ENCODE results near the gene S100A13. TPM values are rescaled to one million over a fixed set of nuclear protein-coding genes. Genes with fewer than 3 reads are reported as not detected.

Gene S100A13
- polyA plus RNA-seq, 1 experiment = 310 TPM

DNA sequence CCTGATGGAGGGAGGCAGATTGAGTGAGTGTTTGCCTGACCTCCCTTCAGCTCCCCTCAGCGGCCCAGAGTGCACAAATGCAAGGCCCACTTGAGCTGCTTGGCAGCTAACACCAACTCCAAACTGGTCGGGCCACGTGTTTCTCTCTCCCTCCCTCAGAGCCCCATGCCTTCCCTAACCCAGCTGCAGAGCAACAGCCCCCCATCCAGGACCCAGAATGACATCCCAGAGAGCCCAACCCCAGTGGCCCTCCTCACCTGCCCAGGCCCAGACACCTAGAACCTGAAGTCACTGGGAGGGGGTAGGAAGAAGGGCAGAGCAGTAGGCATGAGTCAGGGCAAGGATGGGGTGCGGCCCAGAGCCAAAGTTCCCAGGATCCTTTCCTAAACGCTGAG lies 10.4 kb downstream of the S100A13 start:
- Histone ChIP-seq H3K27me3 (ENCODE audit: control insufficient read depth, insufficient read depth, low read length) (no peaks in the 10 kb centered on the region), H3K4me3 (ENCODE audit: low read depth, low read length) (no peak overlapping the region), H3K27ac (ENCODE audit: low read depth, low read length) (peak overlapping the region; percentile 11), H3K9me3 (ENCODE audit: control insufficient read depth, insufficient read depth, low read length) (no peaks in the 10 kb centered on the region; the same call in 1 of the 2 replicates)
- ChIA-PET POLR2A (interaction anchor here (1.4 to 5.4 kb wide), 3 partner anchors 10 to 83 kb away, joined by 5 to 45 read pairs (median 8); partner anchors contain the start of genes S100A1 and S100A13), CTCF (interaction anchor here (1.1 to 9.3 kb wide), 5 partner anchors 11 to 265 kb away, joined by 4 to 80 read pairs (median 29); partner anchors contain the start of genes S100A1 and S100A13)
- DNase-seq (ENCODE audit: low read depth, low spot score) = no peak
- TF ChIP-seq, protein P1, sequence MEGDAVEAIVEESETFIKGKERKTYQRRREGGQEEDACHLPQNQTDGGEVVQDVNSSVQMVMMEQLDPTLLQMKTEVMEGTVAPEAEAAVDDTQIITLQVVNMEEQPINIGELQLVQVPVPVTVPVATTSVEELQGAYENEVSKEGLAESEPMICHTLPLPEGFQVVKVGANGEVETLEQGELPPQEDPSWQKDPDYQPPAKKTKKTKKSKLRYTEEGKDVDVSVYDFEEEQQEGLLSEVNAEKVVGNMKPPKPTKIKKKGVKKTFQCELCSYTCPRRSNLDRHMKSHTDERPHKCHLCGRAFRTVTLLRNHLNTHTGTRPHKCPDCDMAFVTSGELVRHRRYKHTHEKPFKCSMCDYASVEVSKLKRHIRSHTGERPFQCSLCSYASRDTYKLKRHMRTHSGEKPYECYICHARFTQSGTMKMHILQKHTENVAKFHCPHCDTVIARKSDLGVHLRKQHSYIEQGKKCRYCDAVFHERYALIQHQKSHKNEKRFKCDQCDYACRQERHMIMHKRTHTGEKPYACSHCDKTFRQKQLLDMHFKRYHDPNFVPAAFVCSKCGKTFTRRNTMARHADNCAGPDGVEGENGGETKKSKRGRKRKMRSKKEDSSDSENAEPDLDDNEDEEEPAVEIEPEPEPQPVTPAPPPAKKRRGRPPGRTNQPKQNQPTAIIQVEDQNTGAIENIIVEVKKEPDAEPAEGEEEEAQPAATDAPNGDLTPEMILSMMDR (IDR thresholded peaks at IDR 0.05; ENCODE audit: low read depth, low read length) = no peak

DNA sequence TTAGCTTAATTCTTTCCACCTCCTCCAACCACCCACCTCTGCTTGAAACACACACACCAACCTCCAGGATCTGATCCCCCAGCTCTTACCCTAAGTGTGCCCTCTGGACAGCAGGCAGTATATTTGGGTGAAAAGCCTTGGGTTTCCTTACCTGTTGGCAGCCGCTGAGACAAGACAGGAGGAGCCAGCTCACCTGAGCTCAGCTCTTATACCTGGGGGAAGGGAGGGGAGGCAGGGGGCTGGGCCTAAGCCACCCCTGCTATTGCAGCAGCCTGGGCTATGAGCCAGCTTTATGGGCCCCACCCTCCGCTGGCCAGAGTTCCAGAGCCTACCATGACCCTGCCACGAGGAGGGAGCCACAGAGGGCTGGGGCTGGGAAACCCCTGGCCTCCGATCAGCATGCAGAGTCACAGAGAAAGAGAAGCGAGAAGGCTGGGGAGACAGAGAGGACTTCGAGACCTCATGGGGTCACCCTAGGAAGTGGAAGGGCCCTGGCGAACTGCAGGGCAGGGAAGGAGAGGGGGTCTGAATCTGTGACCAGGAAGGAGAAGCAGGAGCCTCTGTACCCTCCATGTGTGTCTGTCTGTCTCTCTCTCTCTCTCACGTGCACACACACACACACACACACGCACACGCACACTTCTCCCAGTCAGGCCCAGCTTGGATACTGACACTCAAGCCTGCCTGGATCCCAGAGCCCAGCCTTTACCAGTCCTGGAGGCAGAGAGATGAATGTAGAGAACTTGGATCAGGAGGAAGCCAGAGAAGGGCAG lies 11.0 kb downstream of the S100A13 start, which contains the start of gene S100A14:
Gene S100A14, minus strand, starts transcription at position 182 of the 773 bp plus-strand sequence. CDS start 467 bp downstream, outside the sequence.
- Histone ChIP-seq H3K9me3 (ENCODE audit: control insufficient read depth, insufficient read depth, low read length) (no peaks in the 10 kb centered on the region; the same call in 1 of the 2 replicates), H3K27ac (ENCODE audit: low read depth, low read length) (peak within 1 kb of the TSS; percentile 11), H3K27me3 (ENCODE audit: control insufficient read depth, insufficient read depth, low read length) (no peaks in the 10 kb centered on the region), H3K4me3 (ENCODE audit: low read depth, low read length) (no peak within 1 kb of the TSS)
- ChIA-PET CTCF (interaction anchor here (0.8 to 9.3 kb wide), 4 partner anchors 12 to 106 kb away, joined by 3 to 80 read pairs (median 39); partner anchors contain the start of genes S100A1 and S100A13), POLR2A (interaction anchor here (0.8 to 5.4 kb wide), 4 partner anchors 11 to 110 kb away, joined by 3 to 45 read pairs (median 12); partner anchors contain the start of genes CHTOP, S100A1 and S100A13)
- TF ChIP-seq, protein P1 (IDR thresholded peaks at IDR 0.05; ENCODE audit: low read depth, low read length) = no peak
- no peak for DNase-seq (ENCODE audit: low read depth, low spot score)

DNA sequence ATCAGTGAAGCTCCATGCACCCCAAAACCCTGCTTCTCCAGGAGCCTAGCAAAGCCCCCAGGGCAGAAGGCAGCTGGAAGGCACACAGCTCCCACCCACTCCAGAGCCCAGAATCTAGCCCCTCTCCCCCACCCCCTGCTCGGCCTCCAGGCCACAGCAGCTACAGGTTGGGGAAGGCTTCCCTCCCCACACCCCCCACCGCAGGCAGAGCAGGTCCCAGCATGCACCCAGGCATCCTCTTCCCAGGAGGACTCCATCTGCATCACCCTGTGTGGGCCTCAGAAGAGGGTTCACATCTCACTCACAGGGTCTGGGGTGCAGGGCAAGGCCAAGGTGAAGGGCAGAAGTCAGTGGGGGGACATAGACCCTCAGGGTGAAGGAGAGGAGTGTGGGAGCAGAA lies 11.9 kb downstream of the S100A13 start:
- POLR2A ChIA-PET = interaction anchor here (0.8 to 5.4 kb wide), 3 partner anchors 12 to 109 kb away, joined by 3 to 45 read pairs (median 18); partner anchors contain the start of genes CHTOP, S100A1 and S100A13
- CTCF ChIA-PET = interaction anchor here (0.8 to 9.3 kb wide), 5 partner anchors 13 to 105 kb away, joined by 3 to 80 read pairs (median 10); partner anchors contain the start of genes S100A1 and S100A13
- no peak for DNase-seq (ENCODE audit: low read depth, low spot score)
- TF ChIP-seq, protein P1 (IDR thresholded peaks at IDR 0.05; ENCODE audit: low read depth, low read length) = no peak
- H3K9me3 ChIP-seq (ENCODE audit: control insufficient read depth, insufficient read depth, low read length) = no peaks in the 10 kb centered on the region; the same call in 1 of the 2 replicates
- no peaks in the 10 kb centered on the region for H3K27me3 ChIP-seq (ENCODE audit: control insufficient read depth, insufficient read depth, low read length)
- no peak overlapping the region for H3K27ac ChIP-seq (ENCODE audit: low read depth, low read length)
- H3K4me3 ChIP-seq (ENCODE audit: low read depth, low read length) = no peak overlapping the region

DNA sequence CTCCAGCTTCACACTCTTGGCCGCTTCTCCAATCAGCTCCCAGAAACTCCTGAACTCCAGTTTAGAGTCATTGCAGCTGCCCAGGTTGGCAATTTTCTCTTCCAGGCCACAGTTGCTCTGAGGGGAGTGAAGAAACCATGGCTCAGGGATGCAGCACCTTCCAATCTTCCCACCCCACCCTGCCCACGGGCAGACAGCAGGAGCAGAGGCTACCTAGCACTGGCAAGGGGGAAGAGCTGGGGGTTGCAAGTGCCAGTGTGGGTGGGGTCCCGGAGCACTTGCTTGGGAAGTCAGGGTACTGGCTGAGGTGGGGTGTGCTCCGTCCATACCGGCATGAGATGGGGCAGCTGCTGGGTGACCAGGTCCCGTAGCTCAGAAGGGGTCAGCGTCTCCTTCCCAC lies 12.4 kb downstream of the S100A13 start:
- Histone ChIP-seq H3K4me3 (ENCODE audit: low read depth, low read length) (no peak overlapping the region), H3K9me3 (ENCODE audit: control insufficient read depth, insufficient read depth, low read length) (no peaks in the 10 kb centered on the region; the same call in 1 of the 2 replicates), H3K27me3 (ENCODE audit: control insufficient read depth, insufficient read depth, low read length) (no peaks in the 10 kb centered on the region), H3K27ac (ENCODE audit: low read depth, low read length) (no peak overlapping the region)
- TF ChIP-seq, protein P1 (IDR thresholded peaks at IDR 0.05; ENCODE audit: low read depth, low read length) = no peak
- POLR2A ChIA-PET = interaction anchor here (0.5 to 5.4 kb wide), 3 partner anchors 12 to 52 kb away, joined by 4 to 45 read pairs (median 18); partner anchors contain the start of genes CHTOP, S100A1 and S100A13
- CTCF ChIA-PET = interaction anchor here (0.9 to 9.3 kb wide), 6 partner anchors 13 to 104 kb away, joined by 3 to 80 read pairs (median 8); partner anchors contain the start of genes S100A1 and S100A13
- no peak for DNase-seq (ENCODE audit: low read depth, low spot score)

Measured in AG04450 (cell line).